WI38 (cell line): ENCODE data around the gene DHX34.
"Not testable (repeated sequence)": the region's sequence is repeated elsewhere in the genome, so short reads cannot be mapped to it uniquely, and the experiment has no call there.

ENCODE experiments used
- H3K4me3 ChIP-seq: 2 replicates; pipeline ENCODE4 v1.5.1; 2011; ENCODE audit warnings: low read depth, mild to moderate bottlenecking, control low read depth, low read length
- CTCF ChIP-seq: IDR thresholded peaks from 2 replicates; pipeline ENCODE4 v1.5.1; 2012; ENCODE audit warnings: low read depth, mild to moderate bottlenecking, control low read depth, low read length

DHX34 gene

GRCh38 chr19:47357788-47358680, 8.9 kb downstream of the DHX34 start:
- no peak for TF ChIP-seq CTCF
- no peak overlapping the region for H3K4me3 ChIP-seq

GRCh38 chr19:47358936-47359335, 9.8 kb downstream of the DHX34 start:
- no peak for TF ChIP-seq CTCF
- H3K4me3 ChIP-seq, result no peak overlapping the region

- no peak overlapping the region for H3K4me3 ChIP-seq
- TF ChIP-seq CTCF, result no peak
These were observed 13.2 kb downstream of the DHX34 start for GRCh38 chr19:47362321-47362720.

GRCh38 chr19:47363758-47364531, 14.8 kb downstream of the DHX34 start:
- no peak overlapping the region for H3K4me3 ChIP-seq
- no peak for TF ChIP-seq CTCF

- H3K4me3 ChIP-seq, result not testable (repeated sequence)
These were observed 16.3 kb downstream of the DHX34 start for GRCh38 chr19:47365455-47365854.

- TF ChIP-seq CTCF, result no peak
- no peak overlapping the region for H3K4me3 ChIP-seq
These were observed 21.0 kb downstream of the DHX34 start for GRCh38 chr19:47370045-47370611.

GRCh38 chr19:47371261-47371660, 22.1 kb downstream of the DHX34 start:
- no peak for TF ChIP-seq CTCF
- no peak overlapping the region for H3K4me3 ChIP-seq
